Measurements from ENCODE around the gene TBX10.
"Not testable (repeated sequence)": the region's sequence is repeated elsewhere in the genome, so short reads cannot be mapped to it uniquely, and the experiment has no call there.

TBX10 gene

DNA sequence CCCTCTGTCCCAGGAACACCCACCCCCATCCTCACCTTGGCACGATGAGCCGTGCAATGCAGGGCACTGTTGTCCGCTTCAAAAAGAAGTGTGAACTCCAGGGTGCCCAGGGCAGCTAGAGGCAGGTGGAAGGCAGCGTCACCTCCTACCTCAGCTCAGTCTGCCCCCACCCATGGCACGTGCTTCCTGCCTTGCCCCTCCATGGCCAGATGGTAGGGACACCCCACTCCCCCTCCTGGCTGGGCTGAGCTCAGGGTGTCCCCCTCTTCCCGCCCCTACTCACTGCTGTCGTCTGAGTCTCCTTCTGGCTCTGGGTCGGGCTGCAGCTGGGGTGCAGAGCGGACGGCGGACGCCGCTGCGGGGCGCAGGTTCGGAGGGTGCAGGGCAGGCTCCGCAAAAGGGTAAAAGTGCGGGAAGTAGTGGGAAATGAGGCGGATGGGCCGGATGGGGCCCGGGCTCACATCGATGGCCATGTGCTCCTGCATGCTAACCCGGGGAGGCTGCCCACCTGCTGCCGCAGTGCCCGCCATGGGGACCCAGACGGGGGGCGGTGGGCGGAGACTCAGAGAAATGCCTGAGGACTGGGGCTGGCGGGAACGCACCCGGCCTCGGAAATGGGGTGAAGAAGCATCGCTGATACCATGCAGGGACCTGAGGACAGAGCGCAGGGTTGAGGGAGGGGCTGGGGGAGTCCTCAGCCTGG is 23.7 kb downstream of the TBX10 start:
- DNase-seq (ENCODE audit: low read depth), result no peak

DNA sequence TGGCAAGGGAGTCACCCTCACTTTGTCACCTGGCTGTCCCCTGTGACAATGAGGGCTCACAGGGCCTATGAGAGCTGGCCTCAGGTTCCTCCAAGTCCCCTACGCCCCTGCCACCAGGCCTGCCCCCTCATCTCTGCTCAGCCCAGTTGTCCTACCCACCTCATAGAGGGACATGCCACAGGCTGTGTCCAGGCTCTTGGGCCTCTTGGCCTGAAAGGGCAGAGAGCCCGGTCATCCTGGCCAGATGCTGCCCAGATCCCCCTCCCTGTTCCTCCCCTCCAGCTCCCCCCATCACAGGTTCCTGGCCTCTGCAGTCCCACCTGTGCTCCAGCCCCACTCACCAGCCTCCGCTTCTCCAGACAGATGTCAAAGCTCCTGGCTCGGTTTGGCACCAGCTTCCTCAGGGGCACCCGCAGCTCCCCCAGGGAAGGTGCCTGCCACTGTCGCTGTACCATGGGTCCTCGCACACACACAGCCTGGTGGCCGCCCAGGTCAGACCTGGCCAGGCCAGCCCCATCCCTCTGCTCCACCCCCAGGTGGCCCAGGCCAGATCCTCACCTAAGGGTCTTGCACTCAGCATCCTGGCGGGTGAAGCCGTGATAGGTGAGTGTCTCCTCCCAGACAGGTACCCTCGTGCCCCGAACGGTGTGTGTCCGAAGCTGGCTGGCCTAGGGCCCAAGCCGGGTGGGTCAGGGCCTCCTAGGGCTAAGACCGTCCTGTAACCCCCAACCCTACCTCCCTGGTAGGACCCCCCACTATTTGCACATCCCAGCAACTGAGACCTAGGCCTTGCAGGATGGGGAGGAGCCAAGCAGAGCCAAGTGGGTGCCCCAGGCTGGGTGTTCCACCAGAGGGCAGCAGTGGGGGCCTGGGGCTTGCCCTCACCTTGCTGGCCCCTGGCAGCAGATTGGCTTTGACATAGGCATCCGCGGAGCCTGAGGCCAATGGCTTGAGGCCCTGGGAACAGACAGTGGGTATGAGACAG is 24.5 kb downstream of the TBX10 start:
- no peak for DNase-seq (ENCODE audit: low read depth)

DNA sequence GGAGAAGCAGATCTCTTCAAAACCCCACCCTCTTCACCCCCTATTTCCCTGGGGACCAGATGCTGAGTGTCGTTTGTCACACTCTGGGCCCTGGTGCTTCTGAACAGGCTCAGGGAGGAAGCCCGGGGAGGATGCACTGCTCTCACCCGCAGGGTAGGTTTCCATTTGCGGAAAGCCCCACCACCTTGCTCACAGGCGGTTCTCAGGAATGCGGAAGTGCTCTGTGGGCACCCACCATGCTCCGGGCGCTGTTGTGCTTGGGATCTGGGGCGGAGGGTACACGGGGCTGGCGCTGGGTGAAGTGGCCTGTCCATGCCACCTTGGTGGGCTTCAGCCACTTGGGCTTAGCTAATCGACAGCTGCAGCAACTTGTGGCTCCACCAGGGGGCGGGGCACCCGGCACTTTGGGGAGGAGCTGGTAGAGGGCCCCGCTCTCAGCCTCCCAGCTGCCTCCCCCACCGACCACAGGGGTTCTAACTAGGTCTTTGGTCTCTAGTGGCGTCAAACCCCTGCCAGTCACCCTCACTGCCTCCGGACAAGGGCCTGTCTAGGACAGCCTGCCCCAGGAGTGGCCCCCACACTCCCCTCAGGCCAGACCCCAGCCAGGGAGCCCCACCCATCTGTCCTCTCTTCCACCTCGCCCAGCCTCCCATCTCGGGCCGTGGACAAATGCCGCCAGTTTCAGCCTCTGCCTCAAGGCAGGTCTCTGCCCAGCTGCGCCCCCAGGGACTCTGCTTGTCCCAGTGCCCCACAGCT is 25.4 kb downstream of the TBX10 start:
- DNase-seq (ENCODE audit: low read depth), result peak; percentile 77

DNA sequence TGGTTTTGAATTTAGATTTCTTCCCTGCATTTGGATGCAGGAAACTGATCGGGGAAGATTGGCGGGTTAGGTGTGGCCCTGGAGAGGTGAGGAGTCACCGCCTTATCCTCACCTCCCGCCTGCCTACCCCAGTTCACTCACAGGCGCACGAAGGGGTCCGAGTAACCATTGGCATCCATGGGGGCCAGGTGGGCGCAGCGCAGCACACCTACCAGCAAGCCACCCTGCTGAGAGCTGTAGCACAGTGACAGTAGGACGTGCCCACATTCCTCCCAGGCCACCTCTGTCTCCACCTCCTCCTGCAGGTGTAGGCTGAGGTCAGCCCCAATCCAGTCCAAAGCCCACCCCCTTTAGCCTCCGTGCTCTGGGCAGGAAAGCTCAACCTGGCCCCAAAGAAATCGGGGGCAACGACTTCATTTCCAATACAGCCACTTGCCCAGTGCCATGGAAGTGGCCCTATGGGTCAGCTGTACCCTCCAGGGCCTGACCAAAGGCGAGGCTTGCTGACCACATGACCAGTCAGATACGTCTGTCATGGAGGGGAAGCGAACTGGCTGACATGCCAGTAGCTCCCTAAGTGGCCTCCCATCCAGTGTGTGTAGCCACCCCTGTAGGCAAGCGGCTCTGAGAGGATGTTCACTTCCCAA is 26.1 kb downstream of the TBX10 start:
- no peak for DNase-seq (ENCODE audit: low read depth)

DNA sequence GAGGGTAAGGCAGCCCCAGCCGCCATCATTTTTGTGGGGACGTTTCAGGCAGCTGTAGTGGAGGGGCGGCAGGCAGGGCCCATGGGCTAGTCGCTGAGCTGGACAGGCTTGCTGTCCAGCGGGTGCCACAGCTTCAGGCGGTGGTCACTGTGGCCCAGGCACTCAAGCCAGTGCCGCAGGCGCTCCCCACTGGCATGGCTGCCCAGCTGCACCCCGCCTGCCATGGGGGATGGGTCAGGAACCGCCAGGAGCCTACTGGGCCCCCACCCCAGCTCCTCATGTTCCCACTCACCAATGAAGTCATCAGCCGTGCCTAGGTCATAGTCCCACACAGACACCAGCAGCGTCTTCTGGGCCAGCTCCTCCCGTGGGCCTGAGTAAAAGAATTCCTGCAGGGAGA is 26.8 kb downstream of the TBX10 start:
- no peak for DNase-seq (ENCODE audit: low read depth)

DNA sequence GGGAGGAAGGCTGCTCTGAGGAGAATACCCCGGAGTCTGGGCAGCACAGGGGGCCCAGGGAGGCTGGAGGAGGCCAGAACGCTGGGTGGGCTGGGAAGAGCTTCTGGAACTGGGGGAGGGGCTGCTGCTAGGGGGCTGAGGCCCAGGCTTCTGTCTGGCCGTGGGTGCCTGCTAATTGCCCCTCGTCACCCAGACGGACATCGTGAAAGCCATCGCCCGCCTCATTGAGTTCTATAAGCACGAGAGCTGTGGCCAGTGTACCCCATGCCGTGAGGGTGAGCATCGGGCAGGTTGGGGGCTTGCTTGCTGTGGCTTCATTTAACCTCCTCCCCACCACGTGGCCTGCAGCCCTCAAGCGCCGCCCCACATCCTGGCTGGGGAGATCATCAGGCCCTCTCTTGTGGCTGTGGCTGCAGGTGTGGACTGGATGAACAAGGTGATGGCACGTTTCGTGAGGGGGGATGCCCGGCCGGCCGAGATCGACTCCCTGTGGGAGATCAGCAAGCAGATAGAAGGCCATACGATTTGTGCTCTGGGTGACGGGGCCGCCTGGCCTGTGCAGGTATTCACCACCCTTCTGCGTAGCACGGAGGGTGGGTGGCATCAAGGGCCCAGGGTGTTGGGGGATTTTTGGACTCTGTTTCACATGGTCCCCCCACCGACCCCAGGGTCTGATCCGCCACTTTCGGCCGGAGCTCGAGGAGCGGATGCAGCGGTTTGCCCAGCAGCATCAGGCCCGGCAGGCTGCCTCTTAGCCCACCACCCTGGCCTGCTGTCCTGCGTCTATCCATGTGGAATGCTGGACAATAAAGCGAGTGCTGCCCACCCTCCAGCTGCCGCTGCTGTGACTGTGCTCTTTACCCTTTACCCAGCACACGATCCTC is 27.6 kb downstream of the TBX10 start:
- DNase-seq (ENCODE audit: low read depth), result no peak

DNA sequence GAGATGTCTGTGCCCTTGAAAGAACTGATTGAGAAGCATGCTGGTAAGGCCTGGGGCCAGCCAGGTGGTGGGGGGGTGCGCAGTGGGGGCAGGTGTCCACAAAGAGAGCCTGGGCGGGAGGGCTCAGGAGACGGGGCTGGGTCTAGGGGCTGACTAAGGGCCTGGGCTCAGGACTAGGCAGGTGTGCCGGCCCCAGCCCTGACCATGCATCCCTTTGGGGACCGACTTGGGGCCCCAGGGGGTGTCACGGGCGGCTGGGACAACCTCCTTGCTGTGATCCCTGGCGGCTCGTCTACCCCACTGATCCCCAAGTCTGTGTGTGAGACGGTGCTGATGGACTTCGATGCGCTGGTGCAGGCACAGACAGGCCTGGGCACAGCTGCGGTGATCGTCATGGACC is 28.4 kb downstream of the TBX10 start:
- no peak for DNase-seq (ENCODE audit: low read depth)

DNA sequence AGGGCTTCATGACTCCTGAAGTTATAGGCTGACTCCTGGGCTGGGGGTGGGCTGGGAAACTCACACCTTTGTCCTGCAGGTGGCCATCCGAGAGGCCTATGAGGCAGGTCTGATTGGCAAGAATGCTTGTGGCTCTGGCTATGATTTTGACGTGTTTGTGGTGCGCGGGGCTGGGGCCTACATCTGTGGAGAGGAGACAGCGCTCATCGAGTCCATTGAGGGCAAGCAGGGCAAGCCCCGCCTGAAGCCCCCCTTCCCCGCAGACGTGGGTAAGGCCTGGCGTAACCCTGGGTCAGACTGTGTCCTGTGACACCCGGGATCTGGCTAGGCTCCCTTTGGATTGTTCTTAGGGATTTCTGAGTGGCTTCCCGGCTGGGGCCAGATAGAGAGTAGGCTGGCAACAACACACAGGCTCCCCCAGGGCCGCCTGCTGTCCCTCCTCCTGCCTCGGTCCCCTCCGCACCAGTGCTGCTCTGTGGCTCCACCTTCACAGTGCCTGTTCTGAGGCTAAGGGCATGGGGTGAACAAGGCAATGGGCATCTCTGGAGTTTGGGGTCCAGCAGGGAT is 29.2 kb downstream of the TBX10 start:
- no peak for DNase-seq (ENCODE audit: low read depth)

DNA sequence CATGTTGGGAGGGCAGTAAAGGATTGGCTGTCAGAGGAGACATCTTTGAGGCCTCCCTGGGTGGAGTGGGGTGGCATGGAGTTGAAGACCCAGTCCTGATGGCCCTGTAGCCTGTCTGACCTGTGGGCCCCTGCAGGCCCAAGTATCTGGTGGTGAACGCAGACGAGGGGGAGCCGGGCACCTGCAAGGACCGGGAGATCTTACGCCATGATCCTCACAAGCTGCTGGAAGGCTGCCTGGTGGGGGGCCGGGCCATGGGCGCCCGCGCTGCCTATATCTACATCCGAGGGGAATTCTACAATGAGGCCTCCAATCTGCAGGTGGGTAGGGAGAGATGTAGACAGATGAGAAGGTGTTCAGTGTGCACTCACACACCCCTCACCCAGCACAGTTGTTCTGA is 30.2 kb downstream of the TBX10 start:
- no peak for DNase-seq (ENCODE audit: low read depth)

DNA sequence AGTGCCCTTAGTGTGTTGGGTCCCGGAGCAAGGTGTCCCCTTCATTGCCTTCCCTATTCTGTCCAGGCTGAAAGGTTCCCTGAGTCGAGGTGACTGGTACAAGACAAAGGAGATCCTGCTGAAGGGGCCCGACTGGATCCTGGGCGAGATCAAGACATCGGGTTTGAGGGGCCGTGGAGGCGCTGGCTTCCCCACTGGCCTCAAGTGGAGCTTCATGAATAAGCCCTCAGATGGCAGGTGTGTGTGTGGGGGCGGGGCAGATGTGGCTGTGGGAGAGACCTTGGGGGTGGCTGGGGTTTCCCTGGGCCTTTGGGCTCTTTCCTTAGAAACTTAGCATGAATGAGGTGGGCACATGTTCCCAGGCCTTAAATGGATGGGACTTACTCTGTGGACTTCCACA is 31.1 kb downstream of the TBX10 start:
- DNase-seq (ENCODE audit: low read depth), result no peak

DNA sequence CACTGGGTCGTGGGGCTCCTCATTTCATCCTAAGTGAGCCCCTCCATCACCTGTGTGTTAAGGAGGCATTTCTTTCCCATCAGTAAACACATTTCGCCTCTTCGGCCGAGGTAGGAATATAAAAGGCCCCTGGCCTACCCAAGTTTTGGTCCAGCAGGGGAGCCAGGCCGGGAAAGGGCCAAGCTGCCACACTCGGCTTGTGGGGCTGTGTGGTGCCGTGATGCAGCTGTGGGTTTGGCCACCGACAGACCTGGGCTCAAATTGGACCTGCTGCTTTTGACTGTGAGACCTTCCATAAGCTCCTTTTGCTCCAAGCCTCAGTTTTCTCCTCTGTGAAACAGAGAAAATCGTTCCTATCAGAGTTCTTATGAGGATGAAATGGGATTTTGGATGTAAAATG is 32.1 kb downstream of the TBX10 start:
- DNase-seq (ENCODE audit: low read depth), result no peak

DNA sequence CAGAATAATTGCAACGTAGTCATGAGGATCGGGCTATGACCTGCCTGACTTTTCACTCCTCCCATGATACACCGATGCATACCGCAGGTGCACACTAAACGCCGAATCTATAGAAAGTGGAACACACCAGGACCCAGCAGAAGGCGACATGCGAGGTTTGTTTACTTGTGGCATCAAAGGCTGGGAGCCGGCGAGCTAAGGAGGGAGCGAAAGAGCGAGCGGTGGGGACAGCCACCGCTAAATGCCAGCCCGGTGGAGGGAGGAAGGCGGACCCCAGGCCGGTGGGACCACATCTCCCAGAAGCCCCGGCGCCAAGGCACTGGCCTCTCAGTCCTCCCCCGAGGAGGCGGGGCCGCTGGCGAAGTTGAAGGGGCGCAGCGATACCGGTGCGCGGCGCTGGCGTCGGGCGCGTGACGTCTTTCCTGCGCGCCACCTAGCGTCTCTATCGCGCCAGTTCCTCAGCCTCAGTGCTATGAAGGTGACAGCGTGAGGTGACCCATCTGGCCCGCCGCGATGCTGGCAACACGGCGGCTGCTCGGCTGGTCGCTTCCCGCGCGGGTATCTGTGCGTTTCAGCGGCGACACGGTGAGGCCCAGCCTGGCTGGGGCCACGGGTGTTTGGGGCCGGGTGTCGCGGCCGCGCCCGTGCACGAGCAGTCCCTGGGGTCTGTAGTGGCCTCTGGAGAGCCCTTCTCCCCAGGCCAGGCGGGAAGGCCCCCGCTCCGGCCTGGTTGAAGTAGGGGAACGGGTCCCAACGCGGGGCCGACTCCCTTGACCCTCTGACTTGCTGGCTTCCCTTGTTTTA is 32.9 kb downstream of the TBX10 start, which contains the start of gene NDUFV1:
Gene NDUFV1, plus strand, starts transcription at position 445 of the 804 bp plus-strand sequence. Its CDS starts 69 bp downstream, at position 514.
- DNase-seq (ENCODE audit: low read depth), result peak; percentile 97

DNA sequence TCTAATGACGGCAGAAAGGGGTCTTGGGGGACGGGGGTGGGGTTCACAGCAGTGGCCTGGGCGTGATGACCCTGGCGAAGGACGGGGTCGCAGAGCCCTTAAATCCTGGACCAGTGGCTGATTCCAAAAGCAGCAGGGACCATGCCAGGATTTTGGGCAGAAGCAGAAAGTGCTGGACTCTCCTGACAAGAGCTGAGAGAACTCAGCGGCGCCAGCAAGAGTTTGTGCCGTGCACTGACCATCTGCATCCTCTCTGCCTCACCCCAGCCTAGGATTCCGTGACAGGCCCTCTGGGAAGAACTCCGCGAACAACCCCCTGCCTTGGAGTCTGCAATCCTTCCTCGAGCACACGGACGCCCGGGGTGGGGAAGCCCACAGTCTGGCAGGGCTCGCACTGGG is 33.5 kb downstream of the TBX10 start:
- DNase-seq (ENCODE audit: low read depth), result no peak

DNA sequence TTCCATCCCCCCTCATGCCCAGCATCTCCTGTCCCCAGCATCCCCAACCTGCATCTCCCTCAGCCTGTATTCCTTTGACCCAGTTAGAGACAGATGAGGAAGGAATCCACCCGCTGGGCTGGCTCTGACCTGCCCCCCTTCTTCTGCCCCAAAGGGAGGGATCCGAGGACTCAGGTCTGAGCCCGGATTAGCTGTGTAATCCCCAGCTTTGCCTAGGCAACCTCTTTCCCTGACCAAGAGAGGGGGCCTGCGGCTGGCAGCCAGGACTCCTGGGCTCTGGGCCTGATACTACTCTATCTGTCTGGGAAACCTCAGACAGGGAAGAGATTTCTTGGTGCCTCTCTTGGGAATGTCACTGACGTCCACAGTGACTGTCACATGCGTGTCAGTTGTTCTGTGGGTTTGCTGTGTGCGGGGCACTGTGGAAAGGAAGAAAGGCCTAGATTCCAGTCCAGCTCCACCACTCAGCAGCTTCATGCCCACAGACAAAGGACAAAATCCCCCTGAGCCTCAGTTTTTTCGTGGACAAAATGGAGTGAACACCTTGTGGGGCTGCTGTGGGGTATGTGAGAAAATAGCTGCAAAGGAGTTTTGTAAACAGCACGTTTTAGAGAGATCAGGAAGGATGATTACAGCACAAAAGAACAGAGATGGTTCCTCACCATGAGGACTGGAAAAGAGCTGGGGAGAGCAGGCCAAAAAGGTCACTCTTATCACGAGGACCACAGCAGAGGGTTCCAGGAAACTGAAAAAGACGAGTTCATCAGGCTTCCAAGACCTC is 34.1 kb downstream of the TBX10 start:
- no peak for DNase-seq (ENCODE audit: low read depth)

DNA sequence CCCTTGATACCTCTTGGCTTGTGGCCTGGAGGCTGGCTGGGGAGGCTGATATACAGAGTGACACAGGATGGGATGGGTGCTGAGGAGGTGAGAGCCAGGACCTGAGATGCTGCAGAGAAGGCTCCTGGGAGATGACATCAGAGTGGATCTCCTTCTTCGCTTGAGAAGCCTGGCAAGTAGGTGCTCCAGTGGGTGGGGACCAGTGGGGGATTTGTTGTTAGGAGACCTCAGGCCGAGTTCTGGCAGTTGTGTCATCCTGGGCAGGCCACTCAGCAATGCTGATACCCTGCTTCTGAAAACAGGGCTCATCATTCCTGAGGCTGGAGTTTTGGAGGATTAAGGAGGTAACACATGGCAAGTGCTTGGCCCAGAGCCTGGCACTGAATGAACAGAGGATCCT is 34.7 kb downstream of the TBX10 start:
- no peak for DNase-seq (ENCODE audit: low read depth)

DNA sequence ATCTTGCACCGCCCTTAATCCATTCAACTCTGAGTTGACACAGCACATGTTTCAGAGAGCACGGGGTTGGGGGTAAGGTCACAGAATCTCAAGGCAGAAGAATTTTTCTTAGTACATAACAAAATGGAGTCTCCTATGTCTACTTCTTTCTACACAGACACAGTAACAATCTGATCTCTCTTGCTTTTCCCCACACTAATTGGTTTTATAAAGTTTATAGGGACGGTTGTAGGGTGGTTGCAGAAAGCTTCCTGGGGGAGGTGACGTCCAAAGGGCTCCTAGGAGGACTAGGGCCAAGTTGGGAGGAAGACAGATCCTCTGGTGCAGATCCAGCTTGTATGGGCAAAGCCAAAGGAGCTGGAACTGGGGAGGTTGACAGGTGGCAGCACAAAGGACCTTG is 35.4 kb downstream of the TBX10 start:
- not testable (repeated sequence) for DNase-seq (ENCODE audit: low read depth)

DNA sequence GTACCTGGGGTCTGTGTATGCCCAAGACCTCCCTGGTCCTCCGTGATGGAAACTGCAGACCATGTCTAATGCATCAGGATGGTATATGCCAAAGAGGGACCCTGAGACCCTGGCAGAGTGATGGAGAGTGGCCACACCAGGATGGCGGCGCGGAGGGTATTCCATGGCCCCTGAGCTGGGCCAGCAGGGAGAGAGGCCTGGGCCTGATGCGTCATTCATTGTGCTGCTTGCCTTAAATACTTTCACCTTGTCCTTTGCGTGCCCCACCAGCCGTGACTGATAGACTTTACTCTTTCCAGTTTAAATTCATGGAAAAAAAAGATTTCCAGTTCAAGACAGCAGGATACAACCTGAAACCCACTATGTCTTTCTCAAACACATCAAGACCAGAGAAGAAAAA is 38.5 kb downstream of the TBX10 start:
- DNase-seq (ENCODE audit: low read depth), result no peak

DNA sequence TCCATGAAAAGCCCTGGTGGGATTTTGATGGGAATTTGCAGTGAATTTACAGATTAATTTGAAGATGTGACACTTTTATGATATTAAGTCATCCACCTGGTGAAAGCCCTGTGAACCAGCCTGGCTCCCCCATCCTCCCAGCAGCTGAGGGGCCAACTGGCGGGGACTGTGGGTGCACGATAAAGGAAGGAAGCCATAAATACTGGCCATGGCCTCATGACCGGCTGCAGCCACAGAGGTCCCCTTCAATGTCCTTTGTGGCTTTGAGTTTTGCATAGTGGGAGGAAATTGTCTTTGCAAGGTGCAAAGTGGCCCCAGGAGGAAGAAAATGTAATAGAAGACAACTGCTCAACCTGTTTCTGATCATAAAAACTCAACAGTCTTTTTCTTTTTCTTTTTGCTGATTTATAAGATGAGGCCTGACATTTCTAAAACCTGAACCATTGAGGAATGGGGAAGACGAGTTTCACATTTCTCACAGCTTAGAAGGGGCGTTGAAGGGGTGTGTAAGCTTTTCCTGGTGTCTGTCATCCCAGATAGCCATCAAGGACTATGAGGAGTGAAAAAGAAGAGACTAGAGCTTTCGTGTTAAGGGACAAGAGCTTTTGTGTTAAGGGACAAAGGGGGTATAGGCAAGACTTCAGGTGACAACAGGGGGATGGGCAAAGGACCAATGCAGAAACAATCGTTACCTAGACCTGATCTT is 39.1 kb downstream of the TBX10 start:
- no peak for DNase-seq (ENCODE audit: low read depth)

Measured in stimulated activated CD8-positive, alpha-beta memory T cell treated with anti-CD3 and anti-CD28 coated beads, Interleukin-4, amount 100 ng/mL, for 24 hours (primary cell).